ENCODE data around the gene AP4M1.
"Not testable (repeated sequence)": the region's sequence is repeated elsewhere in the genome, so short reads cannot be mapped to it uniquely, and the experiment has no call there.

AP4M1 gene

GRCh38 chr7:100128637-100128963 is 27.2 kb downstream of the AP4M1 start:
- in situ Hi-C loops (cut with MboI; ENCODE audit: low sequenced_read_pairs), result loop anchor here (5.0 kb wide), 1 partner anchor 136 kb away; no protein-coding TSS in a partner anchor

- in situ Hi-C loops (cut with MboI; ENCODE audit: low sequenced_read_pairs), result not testable (repeated sequence)
Observed at GRCh38 chr7:100130220-100130607, 28.8 kb downstream of the AP4M1 start.

GRCh38 chr7:100130608-100131453 is 29.4 kb downstream of the AP4M1 start:
- in situ Hi-C loops (cut with MboI; ENCODE audit: low sequenced_read_pairs), result no loop called here

GRCh38 chr7:100132126-100132525 is 30.7 kb downstream of the AP4M1 start:
- in situ Hi-C loops (cut with MboI; ENCODE audit: low sequenced_read_pairs), result no loop called here

- in situ Hi-C loops (cut with MboI; ENCODE audit: low sequenced_read_pairs), result no loop called here
Observed at GRCh38 chr7:100132697-100133151, 31.3 kb downstream of the AP4M1 start.

GRCh38 chr7:100137851-100138760 is 36.7 kb downstream of the AP4M1 start:
- in situ Hi-C loops (cut with MboI; ENCODE audit: low sequenced_read_pairs), result loop anchor here (5.0 kb wide), 1 partner anchor 64 kb away; no protein-coding TSS in a partner anchor

GRCh38 chr7:100141555-100141949 is 40.1 kb downstream of the AP4M1 start:
- in situ Hi-C loops (cut with MboI; ENCODE audit: low sequenced_read_pairs), result no loop called here

- in situ Hi-C loops (cut with MboI; ENCODE audit: low sequenced_read_pairs), result no loop called here
Observed at GRCh38 chr7:100142461-100142860, 41.0 kb downstream of the AP4M1 start.

- in situ Hi-C loops (cut with MboI; ENCODE audit: low sequenced_read_pairs), result not testable (repeated sequence)
Observed at GRCh38 chr7:100146350-100146749, 44.9 kb downstream of the AP4M1 start.

GRCh38 chr7:100147278-100147677 is 45.8 kb downstream of the AP4M1 start:
- in situ Hi-C loops (cut with MboI; ENCODE audit: low sequenced_read_pairs), result no loop called here

GRCh38 chr7:100148225-100148558 is 46.7 kb downstream of the AP4M1 start:
- in situ Hi-C loops (cut with MboI; ENCODE audit: low sequenced_read_pairs), result no loop called here

- in situ Hi-C loops (cut with MboI; ENCODE audit: low sequenced_read_pairs), result no loop called here
Observed at GRCh38 chr7:100148559-100149328, 47.3 kb downstream of the AP4M1 start, which contains the start of gene LAMTOR4. Gene LAMTOR4, plus strand, starts transcription at chr7:100148918. Its CDS starts 55 bp downstream, at chr7:100148973.

- in situ Hi-C loops (cut with MboI; ENCODE audit: low sequenced_read_pairs), result no loop called here
Observed at GRCh38 chr7:100152404-100152803, 51.0 kb downstream of the AP4M1 start.

GRCh38 chr7:100152937-100153666 is 51.7 kb downstream of the AP4M1 start:
- in situ Hi-C loops (cut with MboI; ENCODE audit: low sequenced_read_pairs), result no loop called here

GRCh38 chr7:100153708-100154535 is 52.5 kb downstream of the AP4M1 start:
- in situ Hi-C loops (cut with MboI; ENCODE audit: low sequenced_read_pairs), result no loop called here

- in situ Hi-C loops (cut with MboI; ENCODE audit: low sequenced_read_pairs), result no loop called here
Observed at GRCh38 chr7:100154651-100155491, 53.4 kb downstream of the AP4M1 start.

GRCh38 chr7:100155553-100156317 is 54.3 kb downstream of the AP4M1 start:
- in situ Hi-C loops (cut with MboI; ENCODE audit: low sequenced_read_pairs), result no loop called here
